D341Med (cell line): ENCODE results near the gene GNAQ.

Experiments
- DNase-seq: peaks from one replicate; pipeline ENCODE4 v3.0.0; 2012; ENCODE audit warnings: low spot score

Gene GNAQ

GRCh38 chr9:77811832-77812231 lies 219.8 kb downstream of the GNAQ start:
- DNase-seq, result no peak

- DNase-seq, result no peak
These were observed 220.9 kb downstream of the GNAQ start for GRCh38 chr9:77810637-77811119.

DNA sequence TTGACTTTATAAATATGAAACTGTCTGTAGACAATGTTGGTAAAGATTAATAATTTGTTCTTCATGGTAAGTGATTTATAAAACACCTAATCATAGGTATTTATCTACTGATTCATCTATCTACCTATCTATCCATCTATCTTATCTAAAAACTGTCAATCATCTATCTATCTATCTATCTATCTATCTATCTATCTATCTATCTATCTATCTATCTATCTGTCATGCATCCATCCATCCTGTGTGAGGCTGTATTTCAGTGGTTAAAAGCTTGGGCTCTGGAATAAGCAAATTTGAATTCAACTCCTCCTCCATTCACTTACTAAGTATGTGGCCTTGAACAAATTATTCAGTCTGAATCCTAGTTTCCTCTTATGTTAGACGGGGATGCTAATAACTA lies 221.6 kb downstream of the GNAQ start:
- DNase-seq, result no peak

DNA sequence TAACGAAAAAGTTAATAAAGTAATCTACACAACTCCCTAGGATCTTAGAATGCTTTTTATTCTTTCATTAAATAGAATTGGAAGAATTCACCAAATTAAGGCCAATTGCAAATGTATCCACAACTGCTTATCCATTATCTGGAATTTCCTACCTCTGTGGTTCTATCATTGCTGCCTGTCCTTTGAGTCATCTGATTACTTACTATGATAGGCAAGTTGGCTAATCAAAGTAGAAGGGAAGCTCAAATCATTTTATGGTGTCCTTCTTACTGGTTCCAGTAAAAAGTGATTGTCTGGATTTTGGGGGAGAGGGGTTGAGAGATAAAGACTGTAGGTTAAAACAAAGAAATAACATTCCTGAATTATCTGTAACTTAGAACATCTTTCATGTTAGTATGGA lies 222.1 kb downstream of the GNAQ start:
- DNase-seq, result no peak

DNA sequence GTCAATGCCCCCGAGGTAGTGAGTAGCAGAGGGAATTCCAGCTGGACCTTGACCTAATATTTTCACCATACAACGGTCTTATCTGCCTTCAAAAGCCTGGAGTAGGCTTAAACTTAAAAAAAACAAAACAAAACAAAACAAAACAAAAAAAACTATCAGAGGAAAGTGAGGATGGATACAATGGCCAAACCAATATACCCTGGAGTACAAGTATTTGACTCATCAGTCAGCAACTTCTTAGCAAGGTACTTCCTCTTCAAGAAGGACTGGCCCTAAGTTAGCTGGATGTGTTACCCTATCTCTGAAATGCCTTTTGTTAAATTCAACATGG lies 222.9 kb downstream of the GNAQ start:
- no peak for DNase-seq

DNA sequence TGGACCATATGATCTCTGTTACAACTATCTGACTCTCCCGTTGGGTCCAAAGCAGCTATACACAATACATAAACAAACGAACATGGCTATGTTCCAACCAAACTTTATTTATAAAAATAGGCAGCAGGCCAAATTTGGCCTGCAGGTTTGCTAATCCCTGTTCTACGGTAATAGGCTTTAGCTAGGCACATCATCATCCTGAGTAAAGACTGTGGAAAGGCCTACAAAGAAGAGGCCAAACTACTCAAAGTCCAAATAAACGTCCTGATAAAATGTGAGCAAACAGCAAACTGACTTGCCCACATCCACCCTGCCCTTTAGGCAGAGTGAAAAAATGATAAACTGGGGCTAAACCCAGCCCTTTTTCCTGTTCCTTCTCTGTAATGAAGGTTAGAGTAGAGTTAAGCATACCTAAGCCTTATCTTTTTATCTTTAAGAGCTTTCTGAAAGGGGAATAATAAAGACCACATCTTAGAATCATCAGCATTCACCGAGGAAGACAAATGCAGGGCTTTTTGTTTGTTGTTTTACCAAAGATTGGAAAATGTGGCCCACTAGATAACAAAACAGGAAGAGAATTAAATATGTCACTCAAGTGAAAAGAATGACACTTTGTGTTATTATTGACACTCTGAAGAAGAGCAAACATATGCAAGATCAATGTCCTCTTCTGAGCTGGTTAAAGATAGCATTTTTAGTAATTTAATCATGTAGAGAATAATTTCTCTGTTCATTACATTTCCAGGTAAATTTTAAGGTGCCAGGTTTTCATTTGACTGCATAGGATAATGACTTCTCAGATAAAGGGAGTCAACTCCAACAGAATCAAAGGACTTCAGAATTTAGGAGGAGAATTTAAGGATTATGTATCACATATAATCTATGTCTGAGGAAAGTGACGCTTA lies 223.5 kb downstream of the GNAQ start:
- no peak for DNase-seq

DNA sequence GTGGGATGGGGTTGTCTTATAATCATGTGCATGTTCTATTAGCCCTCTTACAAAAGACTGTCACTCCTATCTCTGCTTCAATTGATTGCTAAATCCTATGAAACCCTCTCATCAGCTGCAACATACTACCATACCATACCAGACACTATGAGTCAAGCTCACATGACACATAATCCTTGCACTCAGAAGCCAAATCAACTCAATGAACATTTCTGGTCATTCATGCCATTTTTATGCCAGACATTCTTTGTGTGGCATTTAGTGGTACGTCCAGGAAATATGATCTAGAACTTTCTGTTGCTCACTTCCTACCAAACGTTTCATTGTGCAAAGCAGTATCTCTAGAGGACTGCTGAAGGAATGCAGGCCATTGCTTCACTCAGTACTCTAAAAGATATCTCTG lies 224.3 kb downstream of the GNAQ start:
- no peak for DNase-seq

GRCh38 chr9:77806741-77807140 lies 224.9 kb downstream of the GNAQ start:
- DNase-seq, result no peak

DNA sequence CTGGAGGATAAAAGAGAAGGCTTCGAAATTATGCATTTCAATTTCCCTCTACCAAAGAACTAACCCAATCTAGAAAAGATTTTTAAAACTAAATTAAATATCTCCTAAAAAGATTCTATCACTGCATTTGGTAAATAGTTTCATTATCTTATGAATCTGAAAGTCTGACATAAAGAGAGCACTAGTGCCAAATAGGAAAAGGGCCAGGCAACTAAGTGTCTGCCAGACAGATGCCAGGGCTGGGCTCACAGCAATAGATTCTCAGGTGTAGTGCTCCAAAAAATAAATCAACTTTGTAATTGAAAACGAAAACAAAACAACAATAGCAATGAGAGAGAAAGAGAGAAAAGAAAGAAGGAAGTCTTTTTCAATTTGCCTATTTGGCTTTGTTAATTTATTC lies 225.8 kb downstream of the GNAQ start:
- no peak for DNase-seq

- no peak for DNase-seq
These were observed 228.2 kb downstream of the GNAQ start for GRCh38 chr9:77803423-77803822.

DNA sequence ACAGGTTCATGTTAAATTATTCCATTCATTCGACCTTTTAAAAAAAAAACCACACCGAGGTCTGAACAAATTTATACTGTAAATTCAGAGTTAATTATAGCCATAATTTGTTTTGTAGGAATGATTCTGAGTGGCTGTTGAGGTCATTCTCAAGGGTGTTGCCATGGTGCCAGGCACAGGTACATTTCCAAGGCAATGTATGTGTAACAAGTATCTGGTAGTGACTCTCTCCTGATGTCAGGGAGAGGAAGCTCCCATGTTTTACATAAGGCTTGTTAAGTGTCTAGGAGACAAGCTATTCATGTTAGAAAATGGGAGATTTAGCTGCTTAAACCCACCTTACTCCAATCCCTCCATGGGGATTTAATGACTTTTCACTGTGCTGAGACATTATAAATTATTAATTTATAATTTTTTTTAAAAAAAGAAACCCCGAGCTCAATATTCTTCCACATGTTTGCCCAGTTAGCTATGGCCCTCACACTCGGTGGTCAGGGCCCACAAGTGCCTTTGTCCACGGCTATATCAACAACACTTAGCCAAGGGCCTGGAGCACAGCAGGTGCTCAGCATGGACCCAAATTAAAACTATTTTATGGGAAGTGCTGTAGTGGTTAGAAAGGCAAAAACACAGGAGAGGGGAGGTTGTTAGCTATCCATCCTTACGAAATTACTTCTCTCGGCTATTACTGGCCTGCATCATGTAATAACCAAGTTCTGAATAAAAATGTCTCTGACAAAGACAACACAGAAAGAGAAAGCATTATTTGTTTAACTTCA lies 228.9 kb downstream of the GNAQ start:
- DNase-seq, result no peak

DNA sequence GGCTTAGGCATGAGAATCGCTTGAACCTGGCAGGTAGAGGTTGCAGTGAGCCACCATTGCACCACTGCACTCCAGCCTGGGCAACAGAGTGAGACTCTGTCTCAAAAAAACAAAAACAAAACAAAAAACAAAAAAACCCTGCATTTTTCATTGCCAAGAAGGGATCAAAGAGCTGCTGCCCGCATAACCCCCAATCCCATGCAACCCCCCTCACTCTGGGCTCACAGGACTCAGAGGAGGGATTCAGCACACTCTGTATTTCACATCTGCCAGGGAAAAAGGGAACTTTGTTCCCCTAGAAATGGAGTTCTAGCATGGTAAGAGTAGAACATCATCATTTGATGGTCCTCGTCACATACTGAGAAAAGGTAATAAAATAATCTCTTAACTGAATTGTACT lies 229.5 kb downstream of the GNAQ start:
- DNase-seq, result no peak

DNA sequence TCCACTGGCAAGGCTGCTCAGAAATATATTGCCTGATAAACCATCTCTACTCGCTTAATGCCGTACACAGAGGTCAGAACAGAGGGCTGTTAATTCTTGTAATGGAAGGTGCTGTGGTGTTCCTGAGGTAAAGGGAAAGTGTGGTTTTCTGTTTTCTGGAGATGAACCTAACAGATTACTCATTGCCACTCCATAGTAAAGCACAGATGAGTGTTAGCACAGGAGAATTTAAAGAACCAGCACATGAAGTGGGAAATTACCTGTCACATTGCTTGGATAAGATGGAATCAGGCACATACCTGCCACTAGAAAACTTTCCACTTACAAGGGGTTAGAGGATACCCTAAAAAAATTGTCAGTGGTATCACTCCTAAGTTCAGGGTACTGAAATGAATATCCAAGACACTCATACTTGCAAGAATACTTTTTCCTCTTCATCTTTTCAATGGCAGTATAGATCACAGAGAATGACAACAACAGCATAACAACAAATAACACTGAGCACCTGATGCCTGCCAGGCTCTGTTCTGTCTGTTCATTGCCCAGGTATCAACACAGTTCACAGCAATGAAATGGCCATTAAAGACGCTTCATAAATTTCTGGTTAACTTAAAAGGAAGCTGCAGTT lies 230.6 kb downstream of the GNAQ start:
- DNase-seq, result no peak

DNA sequence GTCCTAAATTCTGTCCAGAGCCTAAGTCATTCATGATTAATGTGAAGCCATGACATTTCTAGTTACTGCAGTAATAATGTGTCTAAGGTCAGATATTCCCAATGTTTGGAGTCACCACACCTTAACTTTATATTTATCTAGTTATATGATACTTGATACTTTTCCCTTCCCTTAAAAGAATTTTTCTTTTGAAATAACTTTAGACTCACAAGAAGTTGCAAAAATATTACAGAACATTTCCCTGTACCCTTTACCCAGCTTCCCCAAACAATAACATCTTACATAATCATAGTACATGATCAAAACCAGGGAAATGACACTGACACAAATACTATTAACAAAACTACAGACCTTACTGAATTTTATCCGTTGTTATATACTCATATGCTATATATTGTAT lies 233.5 kb downstream of the GNAQ start:
- DNase-seq, result no peak

- no peak for DNase-seq
These were observed 236.6 kb downstream of the GNAQ start for GRCh38 chr9:77794985-77795384.

DNA sequence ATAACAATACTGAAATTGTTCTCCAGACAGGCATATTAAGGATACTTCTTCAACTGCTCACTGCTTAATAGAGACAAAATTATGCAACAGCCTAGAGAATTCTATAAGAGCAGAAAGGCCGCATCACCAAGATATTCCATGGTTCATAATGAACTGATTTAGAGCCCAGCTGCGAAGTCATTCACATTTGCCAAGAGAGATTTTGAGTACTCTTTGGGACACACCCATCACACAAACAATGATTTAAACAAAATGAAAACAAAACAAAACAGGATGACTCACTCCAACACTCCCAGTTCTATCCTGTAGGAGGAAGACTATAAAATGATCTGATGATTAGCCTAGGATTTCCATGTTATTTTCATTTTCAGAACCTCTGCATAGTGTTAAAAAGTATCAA lies 237.8 kb downstream of the GNAQ start:
- DNase-seq, result no peak

GRCh38 chr9:77789891-77790290 lies 241.7 kb downstream of the GNAQ start:
- no peak for DNase-seq

DNA sequence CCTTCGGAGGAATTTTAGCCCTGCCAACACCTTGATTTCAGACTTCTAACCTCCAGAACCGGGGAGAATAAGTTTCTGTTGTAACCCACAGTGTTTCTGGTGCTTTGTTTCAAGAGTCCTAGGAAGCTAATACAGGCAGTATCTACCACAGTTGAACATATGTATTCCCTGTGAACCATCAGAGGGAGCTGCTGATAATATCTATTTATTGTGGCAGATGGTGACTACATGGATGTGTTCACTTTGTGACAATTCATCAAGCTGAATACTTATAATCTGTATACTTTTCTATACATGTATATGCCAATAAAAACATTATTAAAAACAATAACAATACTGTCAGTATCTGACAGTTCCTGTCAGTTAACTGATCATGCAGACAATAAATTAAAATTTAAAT lies 246.3 kb downstream of the GNAQ start:
- DNase-seq, result no peak

DNA sequence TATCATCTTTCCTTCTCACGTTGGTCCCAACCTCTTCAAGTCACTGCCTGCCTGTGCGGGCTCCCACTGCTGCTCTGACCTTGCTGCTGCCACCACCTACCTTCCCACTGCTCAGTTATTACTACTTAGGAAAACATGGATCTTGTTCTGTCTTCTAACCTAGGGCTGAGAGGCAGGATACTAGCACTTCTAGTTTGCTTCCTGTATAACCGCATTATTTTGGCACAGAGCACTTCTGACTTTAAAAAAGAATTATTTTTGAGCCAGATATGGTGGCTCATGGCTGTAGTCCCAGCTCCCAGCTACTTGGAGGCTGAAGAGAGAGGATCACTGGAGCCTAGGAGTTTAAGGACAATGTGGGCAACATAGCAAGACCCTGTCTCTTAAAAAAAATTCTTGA lies 248.1 kb downstream of the GNAQ start:
- no peak for DNase-seq

DNA sequence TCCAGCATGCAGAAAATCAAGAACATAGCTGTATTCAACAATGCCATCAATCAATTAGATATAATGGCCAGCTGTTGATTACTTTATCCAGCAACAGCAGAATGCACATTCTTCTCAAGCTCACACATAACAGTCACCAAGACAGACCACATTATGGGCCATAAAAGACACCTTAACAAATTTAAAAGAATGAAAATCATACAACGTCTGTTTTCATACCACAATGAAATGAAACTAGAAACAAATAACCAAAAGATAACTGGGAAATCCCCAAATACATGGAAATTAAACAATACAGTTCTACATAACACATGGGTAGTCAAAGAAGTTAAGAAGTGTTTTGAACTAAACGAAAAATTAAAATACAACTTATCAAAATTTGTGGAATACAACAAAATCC lies 252.6 kb downstream of the GNAQ start:
- DNase-seq, result no peak

DNA sequence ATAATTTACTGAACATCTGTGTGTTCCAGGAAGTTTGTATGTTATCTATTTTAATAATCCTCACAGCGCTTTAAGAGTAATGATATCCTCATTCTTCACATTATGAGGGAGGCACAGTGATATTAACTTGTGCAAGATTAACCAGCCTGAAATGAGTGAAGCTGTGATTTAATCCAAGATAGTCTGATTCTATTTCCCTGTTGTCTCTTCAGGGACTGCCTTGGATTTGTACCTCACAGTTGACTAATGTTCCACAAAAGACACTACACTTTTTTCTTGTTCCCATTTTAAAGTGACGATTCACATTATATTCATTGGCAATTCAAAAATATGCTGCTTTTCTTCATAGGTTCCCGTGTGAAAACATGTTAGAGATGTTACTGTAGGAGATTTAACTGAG lies 258.2 kb downstream of the GNAQ start:
- no peak for DNase-seq

DNA sequence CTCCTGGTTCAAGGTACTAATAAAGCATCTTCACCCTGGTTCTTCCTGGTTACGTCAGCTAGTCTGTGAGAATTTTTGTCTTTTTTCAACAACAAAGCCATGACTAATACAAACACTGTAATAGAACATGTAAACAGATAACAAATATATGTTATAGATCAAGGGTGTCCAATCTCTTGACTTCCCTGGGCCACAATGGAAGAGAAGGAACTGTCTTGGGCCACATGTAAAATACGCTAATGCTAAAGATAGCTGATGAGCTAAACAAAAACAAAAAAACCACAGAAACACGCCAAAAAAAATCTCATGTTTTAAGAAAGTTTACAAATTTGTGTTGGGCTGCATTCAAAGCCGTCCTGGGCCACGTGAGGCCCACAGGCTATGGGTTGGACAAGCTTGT lies 259.0 kb downstream of the GNAQ start:
- no peak for DNase-seq

DNA sequence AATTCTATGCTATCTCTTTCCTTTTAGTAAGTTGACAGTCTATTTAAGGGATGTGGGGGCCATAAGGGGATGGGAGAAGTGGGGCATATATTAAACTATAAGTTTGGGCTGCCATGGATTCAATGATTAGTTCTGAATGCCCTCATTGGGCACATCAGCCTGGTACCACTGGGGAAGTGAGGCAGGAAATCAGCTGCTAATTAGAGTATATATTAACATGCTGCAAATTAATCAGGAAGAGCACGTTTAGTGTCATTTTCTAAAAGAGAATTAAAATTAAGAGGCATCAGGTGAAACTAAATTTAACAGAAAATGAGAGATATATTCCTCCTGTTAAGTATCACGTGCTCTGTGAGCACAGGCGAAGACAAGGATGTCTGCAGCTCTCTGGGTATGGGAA lies 260.4 kb downstream of the GNAQ start:
- no peak for DNase-seq
